Lower leg skin (tissue), 3 donors: ENCODE measurements around the gene SCAF4.

ENCODE experiments used
- POLR2A ChIP-seq, 2 donors: fragments of 450-650 bp; IDR thresholded peaks; one replicate each; pipeline ENCODE4 v1.6.1; 2016 to 2017; ENCODE audit warnings: antibody characterized with exemption in 2 of 2, mild to moderate bottlenecking in 1 of 2, moderate library complexity in 1 of 2
- TF ChIP-seq, protein P1 (sequence below), 3 donors: fragments of 450-650 bp; IDR thresholded peaks; one replicate each; pipeline ENCODE4 v1.5.1; 2016; ENCODE audit warnings: antibody characterized with exemption in 3 of 3, mild to moderate bottlenecking in 3 of 3, moderate library complexity in 2 of 3

- TF ChIP-seq, protein P1, sequence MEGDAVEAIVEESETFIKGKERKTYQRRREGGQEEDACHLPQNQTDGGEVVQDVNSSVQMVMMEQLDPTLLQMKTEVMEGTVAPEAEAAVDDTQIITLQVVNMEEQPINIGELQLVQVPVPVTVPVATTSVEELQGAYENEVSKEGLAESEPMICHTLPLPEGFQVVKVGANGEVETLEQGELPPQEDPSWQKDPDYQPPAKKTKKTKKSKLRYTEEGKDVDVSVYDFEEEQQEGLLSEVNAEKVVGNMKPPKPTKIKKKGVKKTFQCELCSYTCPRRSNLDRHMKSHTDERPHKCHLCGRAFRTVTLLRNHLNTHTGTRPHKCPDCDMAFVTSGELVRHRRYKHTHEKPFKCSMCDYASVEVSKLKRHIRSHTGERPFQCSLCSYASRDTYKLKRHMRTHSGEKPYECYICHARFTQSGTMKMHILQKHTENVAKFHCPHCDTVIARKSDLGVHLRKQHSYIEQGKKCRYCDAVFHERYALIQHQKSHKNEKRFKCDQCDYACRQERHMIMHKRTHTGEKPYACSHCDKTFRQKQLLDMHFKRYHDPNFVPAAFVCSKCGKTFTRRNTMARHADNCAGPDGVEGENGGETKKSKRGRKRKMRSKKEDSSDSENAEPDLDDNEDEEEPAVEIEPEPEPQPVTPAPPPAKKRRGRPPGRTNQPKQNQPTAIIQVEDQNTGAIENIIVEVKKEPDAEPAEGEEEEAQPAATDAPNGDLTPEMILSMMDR (IDR thresholded peaks at IDR 0.05), result no peak
- no peak for TF ChIP-seq POLR2A (IDR thresholded peaks at IDR 0.05)
Observed at GRCh38 chr21:31724552-31724951, 7.4 kb downstream of the SCAF4 start.
